CD4-positive, alpha-beta T cell (primary cell): Measurements from ENCODE around the gene TMEM45B. TPM values are rescaled to one million over a fixed set of nuclear protein-coding genes. Genes with fewer than 3 reads are reported as not detected.
A peak's percentile ranks its signal among the peaks of the same experiment; 100 is the strongest.

ENCODE experiments used
- ATAC-seq: fragments of 200-7000 bp; cut with Tn5 transposase; one replicate; pipeline ENCODE4 v1.10.0; 2022; ENCODE audit warnings: mild to moderate bottlenecking; ENCODE audit not compliant: poor library complexity
- CTCF ChIA-PET: fragments of 350-600 bp; sonication (Branson Sonifier 250); formaldehyde crosslinking; loops from one replicate; lab custom pipeline; 2021; ENCODE audit warnings: antibody characterized with exemption, inconsistent platforms; lab: Charles Lee
- POLR2A ChIA-PET: fragments of 350-600 bp; sonication (Branson Sonifier 250); formaldehyde crosslinking; loops from one replicate; lab custom pipeline; 2021; ENCODE audit warnings: antibody characterized with exemption, inconsistent platforms; lab: Charles Lee
- DNase-seq, 14 experiments: peaks; one replicate each; pipeline ENCODE4 v3.0.0-alpha.2; 2013 to 2020; ENCODE audit warnings: mixed read lengths in 2 of 14
- H3K27ac ChIP-seq, 2 donors: one replicate each; pipeline versions ENCODE4 v1.5.1 to v1.7.0; 2013; ENCODE audit warnings: low read length in 2 of 2, low read depth in 1 of 2, mild to moderate bottlenecking in 1 of 2
- H3K27me3 ChIP-seq, 2 experiments: 1 replicate in 1 of 2; 2 replicates in 1 of 2; pipeline versions ENCODE4 v1.6.1 to v1.7.0; 2013; ENCODE audit warnings: low read length in 2 of 2, control low read depth in 1 of 2, mild to moderate bottlenecking in 1 of 2, moderate library complexity in 1 of 2; ENCODE audit not compliant: insufficient read depth in 2 of 2, control insufficient read depth in 1 of 2
- H3K36me3 ChIP-seq: one replicate; pipeline ENCODE4 v1.6.1; 2013; ENCODE audit warnings: low read length, control low read depth; ENCODE audit not compliant: insufficient read depth
- H3K4me1 ChIP-seq: one replicate; pipeline ENCODE4 v1.6.1; 2013; ENCODE audit warnings: low read length, control low read depth; ENCODE audit not compliant: insufficient read depth
- H3K4me3 ChIP-seq: one replicate; pipeline ENCODE4 v1.5.1; 2013; ENCODE audit warnings: mild to moderate bottlenecking, low read length, moderate library complexity
- H3K9me3 ChIP-seq, 2 experiments: 1 replicate in 1 of 2; 2 replicates in 1 of 2; pipeline versions ENCODE4 v1.6.1 to v1.7.0; 2013; ENCODE audit warnings: low read length in 2 of 2, mild to moderate bottlenecking in 2 of 2, control low read depth in 1 of 2, moderate library complexity in 1 of 2; ENCODE audit not compliant: control insufficient read depth in 1 of 2, insufficient read depth in 1 of 2
- H3K27ac Mint-ChIP-seq: one replicate; pipeline ENCODE4 v1.8.0; 2020; ENCODE audit warnings: mixed read lengths
- H3K27me3 Mint-ChIP-seq: one replicate; pipeline ENCODE4 v1.8.0; 2021; ENCODE audit warnings: mixed read lengths
- H3K36me3 Mint-ChIP-seq: one replicate; pipeline ENCODE4 v1.8.0; 2021; ENCODE audit warnings: low read depth, mixed read lengths
- H3K4me1 Mint-ChIP-seq: one replicate; pipeline ENCODE4 v1.8.0; 2021; ENCODE audit warnings: low read depth, mixed read lengths
- H3K4me3 Mint-ChIP-seq: one replicate; pipeline ENCODE4 v1.8.0; 2020; ENCODE audit warnings: mild to moderate bottlenecking, mixed read lengths
- H3K9me3 Mint-ChIP-seq: one replicate; pipeline ENCODE4 v1.8.0; 2020; ENCODE audit warnings: mixed read lengths
- intact Hi-C, 2 experiments: fragments of 100-400 bp; cut with DNase I in 1 of 2; cut with micrococcal nuclease in 1 of 2; formaldehyde crosslinking; loops; one replicate each; pipeline versions ENCODE4 v1.15.1 to v1.9.0; 2023 to 2025; cut with DNase I, micrococcal nuclease
- total RNA-seq, 174 experiments: library from RNA in 2 of 174; stranded (reverse) in 2 of 174; gene quantifications; one replicate each; pipeline ENCODE4 v1.2.3 and lab custom pipeline; 2021 to 2026
- TF ChIP-seq, protein P1 (sequence below): fragments of 200-600 bp; IDR thresholded peaks from one replicate; pipeline ENCODE4 v1.8.0; 2022; ENCODE audit warnings: antibody characterized with exemption, mild to moderate bottlenecking

TMEM45B gene
- total RNA-seq, 2 experiments from 2014 or later = 1.7 to 1.9 TPM

DNA sequence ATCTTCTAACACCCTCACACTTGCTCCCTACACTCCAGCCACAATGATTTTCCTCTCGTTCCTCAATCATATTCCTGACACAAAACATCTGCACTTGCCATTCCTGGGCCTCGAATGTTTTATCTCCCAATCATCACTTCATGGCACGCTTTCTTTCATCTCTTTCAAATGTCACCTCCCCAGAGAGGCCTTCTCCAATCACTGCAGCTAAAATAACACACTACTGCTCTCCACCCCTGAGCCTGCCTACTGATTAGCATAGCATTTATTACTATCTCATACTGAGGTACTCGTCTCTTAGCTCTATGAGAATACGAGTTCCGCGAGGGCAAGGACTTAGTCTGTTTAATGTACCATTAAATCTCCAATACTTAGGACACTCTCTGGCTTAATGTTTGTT, 56.3 kb downstream of the TMEM45B start:
- H3K9me3 ChIP-seq = no peaks in the 10 kb centered on the region
- no peak for ATAC-seq
- peaks cover 94% of the 10 kb centered on the region for H3K36me3 ChIP-seq
- H3K4me1 ChIP-seq = peaks cover under 1% of the 10 kb centered on the region
- Mint-ChIP-seq H3K4me1 (peaks cover 10% of the 10 kb centered on the region), H3K36me3 (peaks cover 96% of the 10 kb centered on the region), H3K9me3 (no peaks in the 10 kb centered on the region), H3K27ac (no peak overlapping the region), H3K4me3 (no peak overlapping the region), H3K27me3 (no peaks in the 10 kb centered on the region)
- no peak overlapping the region for H3K27ac ChIP-seq
- intact Hi-C loops = loop anchor here in 1 of 2 experiments (5.0 kb wide), 1 partner anchor 80 kb away; no protein-coding TSS in a partner anchor
- DNase-seq = no peak
- no peaks in the 10 kb centered on the region for H3K27me3 ChIP-seq
- H3K4me3 ChIP-seq = no peak overlapping the region
- CTCF ChIA-PET = no interaction called here
- TF ChIP-seq, protein P1, sequence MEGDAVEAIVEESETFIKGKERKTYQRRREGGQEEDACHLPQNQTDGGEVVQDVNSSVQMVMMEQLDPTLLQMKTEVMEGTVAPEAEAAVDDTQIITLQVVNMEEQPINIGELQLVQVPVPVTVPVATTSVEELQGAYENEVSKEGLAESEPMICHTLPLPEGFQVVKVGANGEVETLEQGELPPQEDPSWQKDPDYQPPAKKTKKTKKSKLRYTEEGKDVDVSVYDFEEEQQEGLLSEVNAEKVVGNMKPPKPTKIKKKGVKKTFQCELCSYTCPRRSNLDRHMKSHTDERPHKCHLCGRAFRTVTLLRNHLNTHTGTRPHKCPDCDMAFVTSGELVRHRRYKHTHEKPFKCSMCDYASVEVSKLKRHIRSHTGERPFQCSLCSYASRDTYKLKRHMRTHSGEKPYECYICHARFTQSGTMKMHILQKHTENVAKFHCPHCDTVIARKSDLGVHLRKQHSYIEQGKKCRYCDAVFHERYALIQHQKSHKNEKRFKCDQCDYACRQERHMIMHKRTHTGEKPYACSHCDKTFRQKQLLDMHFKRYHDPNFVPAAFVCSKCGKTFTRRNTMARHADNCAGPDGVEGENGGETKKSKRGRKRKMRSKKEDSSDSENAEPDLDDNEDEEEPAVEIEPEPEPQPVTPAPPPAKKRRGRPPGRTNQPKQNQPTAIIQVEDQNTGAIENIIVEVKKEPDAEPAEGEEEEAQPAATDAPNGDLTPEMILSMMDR = no peak
- POLR2A ChIA-PET = interaction anchor here (0.6 kb wide), 1 partner anchor 259 kb away, joined by 3 read pairs; no protein-coding TSS in a partner anchor

DNA sequence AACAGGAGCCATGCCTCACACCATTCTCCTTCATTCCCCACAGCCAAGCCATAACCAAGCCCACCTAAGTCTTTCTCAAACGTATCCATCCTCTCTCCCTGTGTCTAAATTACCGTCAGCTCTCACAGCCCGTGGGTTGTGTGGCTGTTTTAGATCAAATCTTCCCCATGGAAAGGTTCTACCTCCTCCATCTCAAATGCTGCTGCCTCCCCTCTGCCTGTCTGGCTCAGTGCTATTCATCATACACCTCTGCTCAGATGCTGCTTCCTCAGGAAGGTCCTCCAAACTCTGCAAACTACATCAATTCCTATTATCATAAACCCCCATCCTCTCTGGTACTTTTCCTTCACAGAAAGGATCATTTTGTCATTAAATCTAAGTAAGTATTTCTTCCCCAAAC, 64.7 kb downstream of the TMEM45B start:
- Histone ChIP-seq H3K36me3 (peaks cover 99% of the 10 kb centered on the region), H3K4me1 (no peaks in the 10 kb centered on the region), H3K4me3 (no peak overlapping the region), H3K9me3 (no peaks in the 10 kb centered on the region), H3K27ac (no peak overlapping the region), H3K27me3 (no peaks in the 10 kb centered on the region)
- DNase-seq = no peak
- Mint-ChIP-seq H3K36me3 (peaks cover 99% of the 10 kb centered on the region), H3K27me3 (no peaks in the 10 kb centered on the region), H3K9me3 (no peaks in the 10 kb centered on the region), H3K4me1 (peaks cover 4% of the 10 kb centered on the region), H3K4me3 (no peak overlapping the region), H3K27ac (no peak overlapping the region)
- ChIA-PET POLR2A (no interaction called here), CTCF (interaction anchor here (1.8 kb wide), 1 partner anchor 114 kb away, joined by 5 read pairs; no protein-coding TSS in a partner anchor)
- no peak for ATAC-seq
- TF ChIP-seq, protein P1 = no peak
- intact Hi-C loops = loop anchor here in 1 of 2 experiments (2.0 kb wide), 2 partner anchors 14 to 252 kb away; partner anchors contain the start of gene NFRKB

DNA sequence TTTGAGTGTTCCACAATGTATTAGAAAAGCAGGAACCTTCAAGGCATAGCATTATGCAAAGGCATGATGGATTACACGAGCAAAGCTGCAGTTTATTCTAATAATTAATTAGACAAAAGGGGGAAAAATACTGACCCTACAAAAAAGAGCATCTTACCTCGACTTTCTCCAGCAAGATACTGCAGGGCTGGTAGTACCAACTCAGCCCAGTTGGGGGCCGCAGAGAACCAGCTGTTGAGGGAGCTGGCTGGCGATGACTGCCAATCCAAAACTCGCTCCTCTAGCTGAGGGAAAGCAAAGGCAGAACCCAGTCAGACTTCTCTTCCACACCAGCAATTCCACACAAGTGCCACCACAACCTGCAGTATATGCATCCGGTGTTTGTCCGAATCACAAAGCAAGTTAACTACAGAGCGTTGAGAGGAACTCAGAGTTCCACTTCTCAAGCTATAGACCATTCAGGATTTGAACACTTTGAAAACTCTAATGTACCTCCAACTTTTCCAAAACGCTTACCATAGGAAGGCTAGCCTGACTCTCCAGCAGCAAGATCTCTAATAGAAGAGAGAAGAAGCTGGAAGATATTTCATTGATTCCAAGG, 66.0 kb downstream of the TMEM45B start:
- no peaks in the 10 kb centered on the region for H3K9me3 Mint-ChIP-seq
- peaks cover 4% of the 10 kb centered on the region for H3K4me1 Mint-ChIP-seq
- H3K4me3 ChIP-seq = no peak overlapping the region
- POLR2A ChIA-PET = interaction anchor here (0.7 to 1.2 kb wide), 3 partner anchors 13 to 28 kb away, joined by 3 to 6 read pairs (median 5); no protein-coding TSS in a partner anchor
- CTCF ChIA-PET = interaction anchor here (0.8 to 1.8 kb wide), 6 partner anchors 13 to 251 kb away, joined by 4 to 6 read pairs (median 5); partner anchors contain the start of gene NFRKB
- intact Hi-C loops = loop anchor here in 1 of 2 experiments (2.0 kb wide), 2 partner anchors 13 to 251 kb away; partner anchors contain the start of gene NFRKB
- no peak overlapping the region for H3K4me3 Mint-ChIP-seq
- H3K36me3 Mint-ChIP-seq = peaks cover 100% of the 10 kb centered on the region
- no peaks in the 10 kb centered on the region for H3K9me3 ChIP-seq
- no peak overlapping the region for H3K27ac ChIP-seq
- DNase-seq = peak; percentile 21 to 65 (median 44)
- H3K27me3 Mint-ChIP-seq = no peaks in the 10 kb centered on the region
- H3K36me3 ChIP-seq = peaks cover 100% of the 10 kb centered on the region
- TF ChIP-seq, protein P1 = peak; percentile 55
- no peaks in the 10 kb centered on the region for H3K4me1 ChIP-seq
- no peaks in the 10 kb centered on the region for H3K27me3 ChIP-seq
- no peak overlapping the region for H3K27ac Mint-ChIP-seq
- peak; percentile 87 for ATAC-seq
